GM19438 (cell line): ENCODE data around the gene BTBD9.
"Not testable (repeated sequence)": the region's sequence is repeated elsewhere in the genome, so short reads cannot be mapped to it uniquely, and the experiment has no call there.

ENCODE experiments used
- ATAC-seq: cut with Tn5 transposase; IDR thresholded peaks from one replicate; pipeline ENCODE4 v1.9.1; 2021; ENCODE audit warnings: low read depth; ENCODE audit not compliant: unreplicated experiment

Gene BTBD9

DNA sequence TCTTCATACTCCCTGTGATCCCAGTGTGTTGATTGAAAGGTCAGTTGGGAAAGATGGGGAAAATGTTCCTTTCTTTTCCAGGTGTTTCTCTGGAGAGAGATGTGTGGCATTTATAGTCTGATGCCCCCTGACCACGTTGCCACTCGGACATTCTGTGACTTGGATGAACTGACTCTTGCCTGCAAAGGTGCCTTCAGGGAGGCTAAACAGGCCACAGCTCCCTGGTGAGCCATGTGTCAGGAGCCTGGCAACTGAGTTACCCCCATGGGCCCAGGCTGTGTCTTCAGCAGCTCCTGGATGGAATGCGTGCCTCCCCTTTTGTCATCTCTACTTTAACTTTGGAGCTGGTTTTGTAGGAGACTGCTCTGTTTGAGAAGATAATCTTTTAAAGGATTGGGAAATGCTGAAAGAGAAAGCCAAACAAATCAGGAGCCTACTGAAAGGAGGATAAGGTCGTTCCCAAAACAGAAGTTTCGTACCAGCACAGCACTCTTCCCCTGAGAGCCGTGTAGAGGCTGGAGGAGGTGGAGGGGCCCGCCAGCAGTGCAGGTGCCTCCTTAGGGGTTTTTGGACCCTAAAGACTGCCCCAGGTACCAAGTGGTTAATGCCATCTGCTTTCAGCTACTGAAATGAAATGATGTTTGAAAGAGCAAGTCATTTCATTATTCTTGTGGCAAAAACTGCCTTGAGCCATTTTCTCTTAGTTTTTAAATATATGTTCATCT lies 497.4 kb downstream of the BTBD9 start:
- no peak for ATAC-seq

DNA sequence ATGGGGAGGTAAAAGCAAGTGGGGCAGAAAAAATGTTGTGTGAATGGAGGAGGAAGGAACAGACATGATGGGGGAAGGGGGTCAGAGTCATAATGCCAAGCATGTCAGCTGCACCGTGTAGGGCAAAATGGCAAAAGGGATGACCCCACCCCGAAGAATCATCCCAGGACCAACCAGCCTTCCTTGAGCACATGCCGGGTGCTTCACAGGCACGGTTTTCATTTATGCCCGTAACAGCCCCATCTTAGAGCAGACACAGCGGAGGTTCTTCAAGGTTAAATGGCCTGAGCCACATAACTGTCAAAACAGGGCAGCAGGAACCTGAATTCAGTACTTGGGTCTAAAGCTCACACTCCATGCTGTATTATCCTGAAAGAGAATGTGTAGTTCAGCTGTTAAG lies 498.0 kb downstream of the BTBD9 start:
- ATAC-seq = no peak

DNA sequence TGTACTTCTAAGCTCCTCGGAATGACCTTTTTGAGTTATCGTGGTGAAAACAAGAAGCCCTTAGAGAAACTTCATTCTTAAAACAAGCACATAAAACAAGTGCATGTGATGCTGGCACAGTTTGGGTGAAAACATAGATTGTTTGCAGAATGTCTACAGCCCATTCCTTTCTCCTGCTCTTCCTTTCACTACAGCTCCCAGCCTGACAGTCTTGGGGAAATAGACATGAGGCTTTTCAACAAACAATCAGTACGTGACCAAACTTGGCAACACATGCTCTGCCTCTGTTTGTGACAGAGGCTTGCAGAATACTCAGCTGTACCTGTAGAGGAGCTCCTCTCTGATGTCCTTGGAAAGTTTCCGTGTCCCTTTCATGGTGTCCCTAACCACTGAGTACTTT lies 498.6 kb downstream of the BTBD9 start:
- no peak for ATAC-seq

DNA sequence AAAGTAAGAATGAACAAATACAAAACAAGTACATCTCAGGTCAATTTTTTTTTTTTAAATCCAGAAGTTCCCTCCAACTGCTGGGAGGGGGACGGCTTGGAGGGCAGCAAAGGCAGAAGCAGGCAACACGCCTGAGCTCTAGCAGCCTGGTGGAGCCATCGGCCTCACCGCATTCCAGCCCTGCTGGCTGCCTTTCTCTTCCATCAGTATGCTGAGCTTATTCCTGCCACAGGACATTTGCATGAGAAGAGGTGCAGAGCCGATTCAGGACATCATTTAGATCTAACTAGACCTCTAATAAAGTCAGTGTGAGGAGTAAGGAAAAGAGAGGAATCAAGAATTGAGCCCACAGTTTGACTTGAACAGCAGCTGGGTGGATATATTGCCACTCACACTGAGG lies 501.4 kb downstream of the BTBD9 start:
- ATAC-seq = no peak

DNA sequence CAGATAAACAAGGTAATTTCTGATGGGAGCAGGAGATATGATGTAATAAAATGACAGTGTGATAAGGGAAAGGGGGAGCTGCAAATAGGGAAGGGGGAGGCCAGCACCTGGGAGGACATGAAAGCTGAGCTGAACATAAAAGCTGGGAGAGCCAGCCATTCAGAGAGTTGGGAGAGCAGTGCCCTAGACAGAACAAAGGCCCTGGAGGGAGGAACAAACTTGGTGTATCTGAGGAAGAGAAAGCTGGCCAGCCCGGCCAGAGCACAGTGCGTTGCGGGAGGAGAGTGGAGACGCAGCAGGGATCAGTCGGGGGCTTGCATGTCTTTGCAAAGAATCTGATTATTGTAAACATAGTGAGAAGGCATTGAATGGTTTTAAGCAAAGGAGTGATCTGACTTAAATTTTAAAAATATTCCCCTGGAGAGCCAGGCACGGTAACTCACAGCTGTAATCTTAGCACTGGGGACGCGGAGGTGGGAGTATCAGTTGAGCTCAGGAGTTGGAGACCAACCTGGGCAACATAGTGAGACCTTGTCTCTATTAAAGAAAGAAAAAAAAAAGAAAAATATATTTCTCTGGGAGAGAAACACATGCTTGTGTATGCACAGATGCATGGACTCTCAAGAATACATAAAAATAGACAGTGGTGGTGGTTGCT lies 502.0 kb downstream of the BTBD9 start:
- no peak for ATAC-seq

DNA sequence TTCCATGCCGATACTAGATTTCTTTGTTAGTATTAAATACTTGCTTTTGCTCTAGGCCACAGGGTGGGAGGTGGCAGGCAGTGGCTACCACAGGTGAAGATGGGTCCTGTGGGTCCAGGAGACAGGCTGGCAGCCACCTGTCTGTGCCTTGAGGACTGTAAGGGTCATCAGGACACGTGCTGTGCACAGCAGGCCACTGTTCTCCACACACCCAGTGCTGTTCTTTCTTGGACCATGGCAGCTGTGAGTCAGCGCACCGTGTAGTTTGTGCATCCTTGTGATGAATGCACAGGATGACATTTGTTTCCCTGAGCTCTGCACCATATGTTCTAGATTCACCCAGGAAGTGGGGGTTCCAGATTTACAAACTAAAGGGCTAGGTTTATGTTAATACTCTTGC lies 503.2 kb downstream of the BTBD9 start:
- no peak for ATAC-seq

DNA sequence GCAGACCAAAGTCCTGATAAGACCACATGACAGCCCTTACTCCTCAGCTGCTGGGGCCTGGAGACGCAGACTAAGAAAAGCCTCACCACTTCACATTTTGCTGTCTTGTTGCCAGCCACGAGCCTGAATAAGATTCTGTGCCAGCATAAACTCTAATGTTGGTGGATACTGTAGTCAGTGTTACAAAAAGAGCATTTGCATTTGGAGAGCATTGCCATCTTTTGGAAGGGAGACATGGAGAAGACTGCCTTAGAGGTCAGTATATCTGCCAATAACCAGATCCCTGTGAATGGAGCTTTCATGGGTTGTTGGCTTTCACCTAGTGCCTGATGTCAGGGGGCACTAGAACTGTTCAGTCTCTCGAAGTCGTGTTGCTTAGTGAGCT lies 505.0 kb downstream of the BTBD9 start:
- ATAC-seq = no peak

DNA sequence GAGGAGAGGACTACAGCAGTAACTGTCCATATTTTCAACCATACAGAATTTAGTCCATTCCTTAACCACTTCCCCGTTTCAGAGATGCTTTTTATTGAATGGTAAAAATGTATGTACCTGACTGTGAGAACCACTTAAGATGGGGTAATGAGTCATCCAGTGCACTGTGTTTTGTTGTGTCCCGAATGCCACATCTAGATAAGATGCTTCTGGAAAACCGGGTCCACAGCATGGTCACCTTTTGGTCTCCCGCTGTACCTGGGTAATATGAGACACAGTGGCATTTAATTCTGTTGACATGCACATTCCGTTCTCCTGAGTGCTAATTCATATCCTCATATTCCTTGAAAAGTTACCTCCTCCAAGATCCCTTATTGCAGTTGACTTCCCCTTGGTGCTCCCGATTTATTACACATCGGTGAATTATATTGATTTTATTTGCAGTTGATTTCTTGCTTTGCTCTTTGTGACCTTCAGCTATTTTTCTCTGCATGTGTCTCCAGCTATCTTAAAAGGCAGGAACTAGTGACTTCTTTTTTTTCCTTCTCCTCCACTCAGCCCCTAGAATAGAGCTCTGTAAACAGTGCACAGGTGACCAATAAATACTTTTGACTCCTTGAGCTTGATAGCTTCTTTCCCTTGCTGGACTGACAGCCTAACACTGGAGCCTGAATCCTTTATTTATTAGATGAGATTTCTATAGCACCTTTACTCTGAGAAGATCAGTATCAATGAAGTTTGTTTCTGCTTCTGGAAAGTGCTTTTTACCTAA lies 505.6 kb downstream of the BTBD9 start:
- ATAC-seq = no peak

DNA sequence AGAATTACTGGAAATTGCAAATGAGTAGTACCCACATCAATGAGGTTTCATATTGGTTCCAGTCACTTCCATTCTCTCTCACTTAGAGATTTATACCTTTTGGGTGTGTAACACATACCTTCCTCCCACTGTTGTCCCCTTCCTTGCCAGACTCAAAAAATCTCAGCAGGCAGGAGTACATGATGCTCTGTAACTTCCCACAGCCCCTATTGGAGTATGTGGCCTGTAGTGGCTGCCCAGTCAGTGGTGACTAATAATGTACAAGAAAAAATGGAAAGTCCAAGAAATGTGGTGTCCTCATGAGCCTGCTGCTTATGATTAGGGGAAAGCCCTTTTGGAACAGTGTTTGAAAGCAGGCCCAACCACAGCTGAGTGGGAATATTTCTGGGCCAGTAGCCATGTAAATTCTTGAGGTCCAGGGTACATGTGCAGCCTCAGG lies 508.2 kb downstream of the BTBD9 start:
- ATAC-seq = no peak

DNA sequence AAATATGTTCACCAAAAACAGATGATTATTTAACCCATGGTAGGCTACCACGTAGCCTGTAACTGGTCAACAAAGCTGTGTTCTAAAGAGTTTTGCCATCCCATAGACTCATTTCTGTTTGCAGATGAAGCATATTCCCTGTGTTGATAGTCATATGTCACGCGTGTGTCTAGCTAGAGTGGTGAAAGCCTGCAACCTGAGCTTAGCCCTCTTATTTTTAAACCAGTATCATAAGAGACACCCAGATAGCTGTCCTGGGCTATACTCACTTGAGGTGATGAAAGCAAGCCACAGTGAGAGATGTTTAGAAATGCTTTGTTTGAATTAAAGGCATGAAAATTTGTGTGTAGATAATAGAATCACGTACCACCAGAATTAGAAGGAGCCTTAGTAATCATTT lies 512.4 kb downstream of the BTBD9 start:
- no peak for ATAC-seq

DNA sequence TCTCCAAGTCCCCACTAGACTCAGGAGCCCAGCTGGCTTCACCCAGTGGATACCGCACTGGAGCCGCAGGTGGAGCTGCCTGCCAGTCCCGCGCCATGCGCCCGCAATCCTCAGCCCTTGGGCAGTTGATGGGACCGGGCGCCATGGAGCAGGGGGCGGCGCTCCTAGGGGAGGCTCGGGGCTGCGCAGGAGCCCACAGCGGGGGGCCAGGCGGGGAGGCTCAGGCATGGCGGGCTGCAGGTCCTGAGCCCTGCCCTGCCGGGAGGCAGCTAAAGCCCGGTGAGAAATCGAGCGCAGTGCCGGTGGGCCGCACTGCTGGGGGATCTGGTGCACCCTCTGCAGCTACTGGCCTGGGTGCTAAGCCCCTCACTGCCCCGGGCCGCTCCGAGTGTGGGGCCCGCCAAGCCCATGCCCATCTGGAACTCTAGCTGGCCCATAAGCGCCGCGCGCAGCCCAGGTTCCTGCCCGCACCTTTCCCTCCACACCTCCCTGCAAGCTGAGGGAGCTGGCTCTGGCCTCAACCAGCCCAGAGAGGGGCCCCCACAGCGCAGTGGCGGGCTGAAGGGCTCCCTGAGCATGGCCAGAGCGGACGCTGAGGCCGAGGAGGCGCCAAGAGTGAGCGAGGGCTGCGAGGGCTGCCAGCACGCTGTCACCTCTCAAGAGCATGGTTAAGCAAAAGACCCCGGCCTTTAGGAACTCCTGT lies 515.4 kb downstream of the BTBD9 start:
- ATAC-seq = not testable (repeated sequence)

DNA sequence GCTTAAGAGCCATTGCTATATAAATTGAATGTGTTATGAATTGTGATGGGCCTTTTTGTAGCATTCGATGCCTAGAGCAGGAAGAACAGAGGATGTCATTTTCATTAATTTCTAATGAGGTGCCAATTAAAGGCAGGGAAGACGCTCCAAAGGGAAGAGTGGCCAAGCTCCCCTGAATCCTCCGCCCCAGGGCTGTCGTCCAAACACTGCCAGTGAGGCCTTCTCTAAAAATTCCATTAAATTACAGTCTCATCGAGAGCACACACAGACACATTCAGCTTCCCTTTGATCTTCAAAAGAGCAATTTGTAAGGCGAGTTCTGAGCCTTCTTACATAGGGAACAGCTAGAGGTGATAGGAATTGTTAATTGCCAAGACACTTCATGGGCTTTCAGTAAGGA lies 520.2 kb downstream of the BTBD9 start:
- ATAC-seq = no peak

DNA sequence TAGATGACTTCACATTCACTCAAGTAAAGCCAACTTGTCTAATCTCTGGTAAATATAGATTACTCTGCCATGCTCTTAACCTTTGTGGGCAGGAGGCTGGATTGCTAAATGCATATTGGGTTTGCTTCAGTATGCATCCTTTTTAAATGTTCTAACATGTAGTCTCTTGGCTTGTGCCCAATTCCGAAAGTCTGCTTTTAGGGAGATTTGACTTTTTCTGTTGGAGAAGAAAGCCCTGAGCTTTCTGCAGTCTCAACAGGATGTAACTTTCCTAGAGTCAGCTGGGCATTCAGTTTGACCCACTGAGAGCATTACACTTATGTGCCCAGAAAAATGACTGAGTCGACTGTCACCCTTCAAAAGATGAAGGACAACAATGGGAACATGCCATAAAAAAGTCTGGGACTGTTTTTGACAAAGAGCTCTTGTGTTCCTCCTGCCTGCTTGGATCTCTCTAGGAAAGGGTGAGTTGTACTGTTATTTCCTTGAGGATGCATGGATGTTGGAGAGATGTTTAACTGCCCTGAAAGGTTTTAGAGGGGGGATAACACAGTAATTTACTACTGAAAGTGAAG lies 520.9 kb downstream of the BTBD9 start:
- no peak for ATAC-seq
